Left kidney (tissue), 8 donors: ENCODE data around the gene OR2G3. TPM values are rescaled to one million over a fixed set of nuclear protein-coding genes. Genes with fewer than 3 reads are reported as not detected.

ENCODE experiments used
- DNase-seq: peaks from one replicate; pipeline ENCODE4 v3.0.0-alpha.2; 2013
- long read RNA-seq, 8 donors: transcript quantifications; one replicate each; lab custom pipeline, GENCODE V29; 2026
- polyA plus RNA-seq: library from polyadenylated mRNA; unstranded; fragments of 120-200 nt; gene quantifications from one replicate; pipeline ENCODE4 v1.2.1, GENCODE V29; 2013; ENCODE audit not compliant: insufficient read length

OR2G3 gene
- not detected for polyA plus RNA-seq
- long read RNA-seq, donor 1 = 0 reads
- long read RNA-seq, donor 2 = 0 reads
- long read RNA-seq, donor 3 = 0 reads
- long read RNA-seq, donor 4 = 0 reads
- long read RNA-seq, donor 5 = 0 reads
- long read RNA-seq, donor 6 = 0 reads
- long read RNA-seq, donor 7 = 0 reads
- long read RNA-seq, donor 8 = 0 reads

DNA sequence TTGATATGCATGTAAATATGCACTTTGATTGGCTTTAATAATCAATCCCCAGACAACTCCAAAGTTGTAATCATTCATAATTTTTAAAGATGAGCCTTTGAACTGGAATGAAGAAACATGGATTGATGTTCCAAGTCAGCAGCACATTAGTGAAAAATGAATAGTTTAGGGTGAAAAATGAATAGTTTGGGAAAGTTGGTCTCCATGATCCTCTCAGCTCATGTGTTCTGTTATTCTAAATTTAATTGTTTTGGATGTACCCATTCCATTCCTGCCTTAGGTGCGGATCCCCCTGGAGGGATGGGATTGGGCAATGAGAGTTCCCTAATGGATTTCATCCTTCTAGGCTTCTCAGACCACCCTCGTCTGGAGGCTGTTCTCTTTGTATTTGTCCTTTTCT, at the start of gene OR2G3:
Gene OR2G3 (plus strand): TSS at position 301 of the 400 bp plus-strand sequence. CDS start 0 bp downstream, at position 301.
- DNase-seq = no peak

DNA sequence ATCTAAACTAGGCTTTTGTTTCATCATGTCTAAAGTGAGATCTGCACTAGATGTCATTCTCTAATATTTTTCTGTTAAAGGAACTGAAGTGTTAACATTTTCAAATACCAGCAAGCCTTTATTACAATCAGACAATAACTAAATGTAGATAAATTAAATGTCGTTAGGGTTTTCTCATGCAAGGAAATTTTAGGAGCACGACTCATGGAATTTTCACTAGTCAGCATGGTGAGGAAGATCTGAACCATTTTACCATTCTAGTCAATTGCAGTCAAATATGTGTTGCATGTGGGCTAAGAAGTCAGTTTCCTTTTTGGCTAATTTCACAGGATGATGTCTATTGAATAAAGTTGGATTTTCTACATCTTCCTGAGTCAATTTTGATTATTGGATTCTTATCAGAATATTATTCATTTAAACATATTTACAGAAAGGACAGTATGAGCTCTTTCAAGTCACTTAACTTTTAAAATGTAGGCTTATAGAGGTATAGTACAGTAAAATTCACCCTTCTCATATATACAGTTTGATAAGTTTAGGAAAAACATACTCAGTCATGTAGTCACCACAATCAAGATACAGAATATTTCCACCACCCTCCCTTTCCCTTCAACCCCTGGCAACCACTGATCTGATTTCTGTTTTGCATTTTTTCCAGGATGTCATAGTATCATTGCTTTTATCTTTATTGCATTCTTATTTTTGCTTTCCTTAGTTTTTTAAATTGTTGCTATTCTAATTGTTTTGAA, 47.3 kb upstream of the OR2G3 start:
- DNase-seq = no peak

DNA sequence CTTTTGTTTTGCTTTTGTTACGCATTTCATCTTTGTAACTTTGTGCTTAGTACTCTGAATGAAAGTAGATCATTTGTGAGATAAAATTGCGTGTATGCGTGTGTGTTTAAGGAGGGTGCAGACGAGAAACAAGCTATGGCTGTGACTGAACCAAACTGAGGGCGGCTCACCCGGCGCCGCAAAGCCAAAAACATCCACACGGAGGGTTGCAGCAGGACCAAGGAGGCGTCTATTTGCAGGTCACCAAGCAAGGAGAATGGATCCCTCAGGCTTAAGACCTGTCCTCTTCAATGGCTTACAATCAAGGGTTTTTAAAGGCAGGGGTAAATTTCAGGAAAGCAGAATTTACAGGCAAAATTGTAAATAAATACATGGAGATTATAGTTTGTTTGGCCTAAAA, 43.7 kb upstream of the OR2G3 start:
- no peak for DNase-seq

DNA sequence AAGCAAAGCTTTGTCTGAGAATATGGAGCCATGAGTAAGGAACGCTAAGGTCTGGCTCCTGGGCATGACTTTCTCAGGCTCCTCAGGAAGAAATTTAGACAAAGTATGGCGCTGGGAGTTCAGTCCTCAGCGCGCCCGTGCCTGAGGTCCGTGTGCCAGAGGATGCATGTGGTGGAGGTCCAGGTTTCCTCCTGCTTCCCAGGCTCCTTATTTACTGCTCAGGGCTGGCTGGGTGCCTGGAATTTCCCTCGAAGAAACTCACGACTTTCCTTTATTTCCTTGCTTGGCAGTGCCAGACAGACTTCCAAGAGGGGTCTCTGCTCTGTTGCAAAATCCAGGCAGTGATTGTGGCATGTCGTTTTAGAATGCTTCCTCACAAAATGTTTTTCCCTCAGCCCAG, 43.2 kb upstream of the OR2G3 start:
- DNase-seq = no peak

DNA sequence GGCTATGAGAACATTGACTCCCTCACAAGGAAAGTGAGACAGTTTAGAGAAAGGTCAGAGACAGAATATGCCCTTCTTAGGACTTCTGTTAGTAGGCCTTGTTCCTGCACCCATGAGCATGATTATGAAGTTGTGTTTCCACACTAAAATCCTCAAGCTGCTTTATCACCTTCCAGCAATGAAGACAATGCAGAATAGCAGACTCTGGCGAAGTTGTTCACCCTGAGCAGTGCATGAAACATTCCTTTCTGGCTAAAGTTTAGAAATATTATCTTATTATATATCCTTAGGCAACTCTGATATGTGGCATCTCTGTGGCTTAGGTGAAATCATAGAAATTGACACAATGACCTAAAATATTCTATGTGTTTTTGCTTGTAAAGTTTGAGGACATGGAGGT, 31.1 kb upstream of the OR2G3 start:
- no peak for DNase-seq

DNA sequence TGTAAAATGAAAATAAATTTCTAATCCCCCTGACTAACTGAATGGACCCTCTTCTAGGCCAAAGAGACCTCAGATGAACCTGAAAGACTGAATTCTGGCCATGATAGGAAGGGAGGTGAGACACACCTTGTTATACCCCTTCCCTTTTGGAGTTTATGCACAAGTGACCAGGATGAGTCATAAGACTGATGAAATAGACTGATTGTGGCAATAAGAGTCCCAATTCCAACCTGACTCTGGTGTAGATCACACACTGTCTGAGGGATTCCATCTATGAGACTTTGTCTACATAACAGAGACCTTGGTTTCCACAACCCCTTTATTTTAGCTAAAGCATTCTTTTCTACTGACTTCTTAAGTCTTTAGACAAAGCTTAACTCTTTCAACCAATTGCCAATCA, 30.7 kb upstream of the OR2G3 start:
- DNase-seq = no peak

DNA sequence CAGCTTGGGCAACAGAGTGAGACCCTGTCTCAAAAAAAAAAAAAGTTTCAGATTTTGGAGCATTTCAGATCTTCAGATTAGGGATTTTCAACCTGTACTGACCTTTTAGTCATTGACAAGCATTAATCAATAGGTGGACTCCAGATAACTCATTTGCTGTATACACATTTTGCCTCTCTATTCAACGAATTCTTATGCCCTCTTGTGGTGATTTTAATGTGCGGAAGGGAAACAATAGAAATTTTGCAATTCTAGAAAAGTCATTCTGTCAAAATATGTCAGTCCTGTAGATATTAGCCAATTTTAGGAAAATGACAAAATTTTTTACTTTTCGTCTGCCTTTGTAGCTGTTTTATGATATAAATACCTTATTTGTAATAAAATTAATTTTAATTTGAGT, 28.9 kb upstream of the OR2G3 start:
- peak; percentile 7 for DNase-seq

DNA sequence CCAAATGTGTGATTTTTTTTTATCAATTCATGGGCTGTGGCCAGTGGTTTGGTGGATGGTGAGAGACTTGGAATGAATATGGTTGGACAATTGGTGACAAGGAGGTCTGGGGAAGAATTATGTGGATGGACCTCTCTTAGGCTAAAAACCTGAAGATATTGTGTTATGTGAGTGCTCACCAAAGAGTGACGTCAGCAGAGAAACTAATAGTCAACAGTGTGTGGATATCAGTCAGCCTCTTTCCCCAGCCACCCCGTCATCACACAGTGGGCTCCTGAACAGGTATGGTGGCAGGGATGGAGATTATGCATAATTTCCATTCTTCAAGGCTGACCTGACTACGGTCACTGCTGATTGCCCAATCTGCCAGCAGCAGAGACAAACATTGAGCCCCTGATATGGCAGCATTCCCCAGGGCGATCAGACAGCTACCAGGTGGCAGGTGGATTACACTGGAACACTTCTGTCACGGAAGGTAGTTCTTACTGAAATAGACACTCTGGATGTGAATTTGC, 26.4 kb upstream of the OR2G3 start:
- no peak for DNase-seq

DNA sequence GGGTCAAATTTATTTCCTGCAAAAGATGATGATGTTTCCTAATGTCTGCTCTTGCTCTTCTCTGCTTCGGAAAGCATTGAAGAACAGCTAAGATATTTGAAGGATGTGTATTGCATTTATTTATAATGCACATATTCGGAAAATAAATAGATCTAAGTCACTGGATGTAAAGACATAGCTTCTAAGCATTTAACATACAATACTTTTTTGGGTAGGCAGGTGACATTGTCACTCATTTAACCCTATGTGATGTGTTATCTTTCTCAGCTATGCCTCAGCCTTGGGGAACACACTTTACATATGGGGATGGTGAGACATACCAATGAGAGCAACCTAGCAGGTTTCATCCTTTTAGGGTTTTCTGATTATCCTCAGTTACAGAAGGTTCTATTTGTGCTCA, 17.3 kb upstream of the OR2G3 start, which contains the start of gene OR2G2:
Gene OR2G2 (plus strand): TSS at position 301 of the 400 bp plus-strand sequence. CDS start 0 bp downstream, at position 301.
- no peak for DNase-seq

DNA sequence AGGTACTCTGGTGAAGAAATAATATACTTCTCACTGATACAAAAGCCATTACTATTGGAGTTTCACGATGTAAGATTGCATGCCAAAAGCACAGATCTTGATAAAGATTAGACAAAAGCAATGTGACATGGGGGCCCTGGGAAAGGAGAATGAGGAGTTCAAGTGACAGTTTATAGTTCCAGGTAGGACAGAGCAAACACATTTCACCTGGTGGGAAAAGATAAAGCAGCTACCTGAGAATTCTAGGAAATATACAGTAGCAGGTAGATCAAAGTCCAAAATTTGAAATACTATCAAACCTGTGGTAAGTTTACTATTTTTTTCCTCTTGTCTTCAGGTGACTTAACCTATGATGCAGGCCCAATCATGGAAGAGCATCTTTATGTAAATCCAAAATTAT, 8.0 kb downstream of the OR2G3 start:
- DNase-seq = no peak

DNA sequence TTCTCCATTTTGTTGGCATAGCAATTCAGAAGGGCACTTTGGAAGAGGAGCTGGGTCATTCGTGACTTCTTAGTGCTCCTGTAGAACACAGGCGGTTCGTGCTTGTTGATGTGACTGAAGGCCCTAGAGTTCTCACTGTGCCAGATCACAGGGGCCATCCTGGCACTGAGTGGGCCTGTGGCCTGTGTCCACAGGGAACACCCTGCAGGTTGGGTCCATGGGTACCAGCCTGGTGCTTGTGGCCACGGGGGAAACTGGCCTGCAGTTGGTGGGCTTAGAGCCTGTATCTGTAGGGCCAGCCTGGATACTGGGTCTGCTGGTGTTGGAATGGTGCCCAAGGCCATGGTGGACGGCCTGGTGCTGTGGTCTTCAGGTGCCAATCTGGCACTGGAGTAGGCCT, 9.2 kb downstream of the OR2G3 start:
- DNase-seq = no peak

DNA sequence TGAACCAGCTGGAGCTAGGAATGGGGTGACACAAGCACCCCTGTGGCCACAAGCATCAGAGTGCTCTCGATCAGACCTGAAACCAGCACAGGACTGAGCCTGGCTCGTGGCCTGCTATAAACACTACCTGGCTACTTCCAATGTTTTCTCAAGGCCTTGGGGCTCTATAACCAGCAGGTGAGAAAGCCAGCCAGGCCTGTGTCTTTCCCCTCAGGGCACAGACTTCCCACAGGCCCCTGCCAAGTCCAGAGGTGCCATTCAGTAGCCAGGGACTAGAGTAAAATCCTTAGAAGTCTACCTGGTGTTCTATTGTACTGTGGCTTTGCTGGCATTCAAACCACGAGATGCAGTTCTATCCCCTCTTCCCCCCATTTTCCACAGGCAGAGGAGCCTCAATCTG, 22.6 kb downstream of the OR2G3 start:
- DNase-seq = no peak

DNA sequence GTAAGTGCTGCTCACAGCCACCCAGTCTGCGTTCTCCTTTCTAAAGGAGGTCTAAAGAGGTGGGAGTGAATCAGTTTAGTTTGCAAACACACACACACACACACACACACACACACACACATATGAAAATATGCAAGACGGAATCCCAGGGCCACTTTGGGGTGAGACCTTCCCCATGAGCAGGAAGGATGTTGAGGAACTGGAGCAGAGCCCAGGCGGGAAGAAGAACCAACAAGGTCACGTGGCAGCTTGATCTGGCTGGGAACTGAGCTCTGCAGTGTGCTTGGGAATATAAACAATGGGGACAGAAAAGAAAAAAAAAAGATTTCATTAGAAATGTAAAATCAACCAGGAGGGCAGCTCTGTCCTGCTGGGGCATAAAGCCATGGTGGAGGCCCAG, 32.6 kb downstream of the OR2G3 start:
- DNase-seq = no peak

DNA sequence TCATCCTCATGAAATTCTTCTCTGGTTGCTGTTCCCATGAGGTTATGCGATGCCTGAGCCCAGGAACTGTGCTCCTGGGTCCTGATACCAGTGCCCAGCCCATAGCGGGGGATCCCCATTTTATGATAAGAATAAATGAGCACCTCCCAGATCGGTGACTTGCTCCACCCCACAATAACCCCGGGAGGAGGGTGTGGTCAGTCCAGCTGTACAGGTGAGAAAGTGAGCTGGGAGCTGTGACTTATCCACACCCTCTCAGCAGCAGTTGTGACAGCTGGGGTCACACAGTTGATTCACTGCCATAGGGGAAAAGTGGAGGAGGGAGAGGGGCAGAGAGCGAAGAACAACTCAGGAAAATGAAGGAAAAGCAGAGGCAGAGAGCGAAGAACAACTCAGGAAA, 33.4 kb downstream of the OR2G3 start:
- no peak for DNase-seq

DNA sequence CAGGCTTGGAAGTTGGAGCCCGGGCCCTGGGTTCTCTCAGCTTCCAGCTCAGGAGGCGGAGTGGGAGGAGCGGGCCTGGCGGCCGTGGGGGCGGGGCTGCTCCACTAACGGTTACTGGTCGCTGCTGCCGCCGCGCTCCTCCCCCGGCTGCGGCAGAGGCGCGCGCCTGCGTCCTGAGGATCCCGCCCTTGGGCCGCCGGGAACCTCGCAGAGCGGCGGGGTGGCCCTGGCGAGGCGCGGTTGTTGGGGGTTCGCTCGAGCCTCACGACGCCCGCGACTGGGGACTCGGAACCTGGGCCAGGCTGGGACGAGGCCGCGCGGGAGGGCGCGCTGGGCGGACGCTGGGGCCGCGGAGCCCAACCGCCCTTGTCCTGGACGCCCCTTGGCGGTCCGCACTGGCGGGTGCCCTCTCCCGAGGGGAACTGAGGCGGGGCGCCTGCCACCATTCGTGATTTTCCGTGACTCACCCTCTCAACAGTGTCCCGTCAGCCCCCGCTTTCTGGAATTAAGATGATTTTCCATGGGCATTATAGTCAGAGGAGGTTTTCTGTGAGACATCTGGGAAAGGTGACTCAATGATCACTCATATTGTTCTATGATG, 34.1 kb downstream of the OR2G3 start:
- peak; percentile 33 for DNase-seq

DNA sequence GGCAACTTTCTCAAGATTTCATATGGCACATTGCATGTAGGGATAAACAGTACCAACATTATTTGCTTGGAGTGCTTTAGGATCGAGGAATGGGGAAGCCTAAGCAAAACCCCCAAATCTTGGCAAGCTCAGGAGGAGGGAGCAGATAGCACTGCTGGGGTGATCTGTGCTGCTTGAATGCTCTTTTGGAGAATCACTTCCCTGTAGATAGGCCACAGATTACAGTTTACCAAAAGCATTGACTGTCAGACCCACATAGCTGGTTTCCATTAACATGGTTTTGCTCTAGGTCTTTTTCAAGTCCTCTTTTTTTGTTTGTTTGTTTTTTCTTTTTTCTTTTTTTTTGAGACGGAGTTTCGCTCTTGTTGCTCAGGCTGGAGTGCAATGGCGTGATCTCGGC, 37.4 kb downstream of the OR2G3 start:
- DNase-seq = no peak

DNA sequence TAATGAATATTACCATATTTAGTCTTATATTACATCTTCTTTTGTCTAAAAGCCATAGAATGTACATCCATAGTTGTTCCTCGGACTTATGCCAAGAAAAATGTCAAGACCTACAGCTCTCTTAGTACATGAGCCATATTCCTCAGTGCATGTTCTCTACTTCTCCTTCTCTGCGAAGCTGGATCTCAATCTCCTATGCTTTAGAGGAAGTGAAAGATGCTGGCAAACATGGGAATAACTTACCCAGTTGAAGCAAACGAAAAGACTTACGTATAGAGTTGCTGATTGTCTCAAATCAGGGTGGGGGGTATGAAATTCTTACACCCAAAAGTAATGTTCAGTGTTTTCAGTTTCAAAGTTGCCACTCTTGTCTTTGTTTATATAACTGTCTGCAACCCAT, 41.5 kb downstream of the OR2G3 start:
- no peak for DNase-seq

DNA sequence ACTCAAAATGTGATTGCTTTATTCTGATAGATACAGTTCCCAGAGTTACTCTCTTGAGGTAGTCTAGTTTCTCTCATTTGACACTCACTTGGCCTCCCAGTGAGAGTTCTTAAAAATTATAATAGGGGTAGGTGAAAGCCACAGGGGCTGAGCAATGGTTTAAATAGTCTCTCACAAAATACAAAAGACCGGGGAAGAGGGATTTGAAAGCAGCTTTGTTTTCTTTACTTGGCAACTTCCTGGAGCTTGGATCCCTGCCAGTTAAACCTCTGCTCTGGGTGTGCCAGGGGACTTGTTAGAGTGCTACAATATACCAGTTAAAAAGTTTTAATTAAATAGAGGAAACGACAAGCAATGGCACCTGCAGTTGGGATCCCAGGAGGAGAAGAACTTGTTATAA, 42.5 kb downstream of the OR2G3 start:
- DNase-seq = no peak

DNA sequence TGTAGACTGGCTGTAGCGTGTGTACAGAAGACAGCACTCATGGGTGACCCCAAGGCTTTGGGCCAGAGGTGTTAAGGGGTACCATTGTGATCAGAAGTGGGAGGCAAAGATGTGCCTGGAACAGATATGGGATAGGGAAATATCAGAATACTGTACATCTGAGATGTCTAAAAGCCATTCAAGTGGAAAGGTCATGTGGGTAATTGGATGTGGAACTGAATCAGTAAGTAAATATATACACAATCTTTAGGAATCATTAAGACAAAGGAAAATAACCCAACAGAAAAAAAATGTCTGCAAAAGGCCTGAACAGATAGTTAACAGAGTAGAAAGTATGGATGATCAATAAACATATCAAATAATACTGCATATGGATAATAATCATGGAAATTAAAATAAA, 47.7 kb downstream of the OR2G3 start:
- DNase-seq = no peak
